H1 (cell line): ENCODE results near the gene VPS50. TPM values are rescaled to one million over a fixed set of nuclear protein-coding genes. Genes with fewer than 3 reads are reported as not detected.

Experiments used
- CTCF ChIA-PET: fragments of 300-600 bp; sonication (Branson Sonifier 250); formaldehyde crosslinking; loops from one replicate; lab custom pipeline; 2021; ENCODE audit not compliant: partially characterized antibody; lab: Charles Lee
- POLR2A ChIA-PET: fragments of 300-600 bp; sonication (Branson Sonifier 250); formaldehyde crosslinking; loops from one replicate; lab custom pipeline; 2021; ENCODE audit warnings: inconsistent platforms; ENCODE audit not compliant: partially characterized antibody; lab: Charles Lee
- DNase-seq, 2 experiments: peaks; one replicate each; pipeline versions ENCODE4 v3.0.0 to v3.0.0-alpha.2; 2010 to 2022; ENCODE audit warnings: low spot score in 2 of 2, low read depth in 1 of 2, mixed read lengths in 1 of 2
- FAIRE-seq: peaks from 2 replicates; lab custom pipeline; 2011; peaks lifted over from hg19 to GRCh38; lab: Jason Lieb, UNC
- H2AFZ ChIP-seq: 2 replicates; pipeline ENCODE4 v1.8.1; 2012; ENCODE audit warnings: low read length, inconsistent platforms
- H2AK5ac ChIP-seq: 2 replicates; pipeline ENCODE4 v1.6.1; 2013; ENCODE audit warnings: low read depth, low read length
- H2BK120ac ChIP-seq: replicated peaks from 2 replicates; pipeline ENCODE3; 2013; ENCODE audit warnings: low read depth, low read length, inconsistent platforms
- H2BK12ac ChIP-seq: 2 replicates; pipeline ENCODE4 v1.6.1; 2013; ENCODE audit warnings: low read depth, low read length
- H2BK15ac ChIP-seq: 2 replicates; pipeline ENCODE4 v1.6.1; 2013; ENCODE audit warnings: low read length
- H2BK20ac ChIP-seq: 2 replicates; pipeline ENCODE4 v1.6.1; 2013; ENCODE audit warnings: low read length
- H2BK5ac ChIP-seq: 2 replicates; pipeline ENCODE4 v1.6.1; 2013; ENCODE audit warnings: low read depth, low read length
- H3K14ac ChIP-seq: 2 replicates; pipeline ENCODE4 v1.6.1; 2013; ENCODE audit warnings: inconsistent platforms; ENCODE audit not compliant: insufficient read length
- H3K18ac ChIP-seq: 2 replicates; pipeline ENCODE4 v1.6.1; 2013; ENCODE audit warnings: low read length; ENCODE audit errors: extremely low read depth
- H3K23ac ChIP-seq: 2 replicates; pipeline ENCODE4 v1.6.1; 2013; ENCODE audit warnings: inconsistent platforms; ENCODE audit not compliant: insufficient read length
- H3K23me2 ChIP-seq: 2 replicates; pipeline ENCODE4 v1.6.1; 2013; ENCODE audit warnings: low read depth, low read length
- H3K27ac ChIP-seq: 2 replicates; pipeline ENCODE4 v1.6.1; 2011; ENCODE audit warnings: low read depth, low read length, inconsistent platforms
- H3K27me3 ChIP-seq, 4 experiments: replicated peaks in 1 of 4; 1 replicate in 1 of 4; 2 replicates in 3 of 4; pipeline versions ENCODE4 v1.6.1 to v1.8.1; 2011 to 2013; ENCODE audit warnings: low read length in 3 of 4, mild to moderate bottlenecking in 3 of 4, inconsistent platforms in 2 of 4, mixed read lengths in 2 of 4, moderate library complexity in 1 of 4; ENCODE audit not compliant: control insufficient read depth in 3 of 4, insufficient read depth in 3 of 4; ENCODE audit errors: extremely low read depth in 1 of 4
- H3K36me3 ChIP-seq, 4 experiments: 2 replicates each; pipeline versions ENCODE4 v1.6.1 to v1.8.1; 2011 to 2013; ENCODE audit warnings: mild to moderate bottlenecking in 4 of 4, low read length in 3 of 4, moderate library complexity in 2 of 4, control low read depth in 1 of 4, inconsistent platforms in 1 of 4; ENCODE audit not compliant: insufficient read depth in 4 of 4, control insufficient read depth in 2 of 4
- H3K4ac ChIP-seq: replicated peaks from 2 replicates; pipeline ENCODE3; 2013; ENCODE audit warnings: low read length, low read depth, mixed read lengths, inconsistent platforms; ENCODE audit not compliant: insufficient read length
- H3K4me1 ChIP-seq, 4 experiments: replicated peaks in 1 of 4; 1 replicate in 1 of 4; 2 replicates in 3 of 4; pipeline versions ENCODE4 v1.6.1 to v1.8.1; 2011 to 2013; ENCODE audit warnings: low read length in 3 of 4, inconsistent platforms in 2 of 4, mixed read lengths in 1 of 4; ENCODE audit not compliant: insufficient read depth in 4 of 4, control insufficient read depth in 3 of 4
- H3K4me2 ChIP-seq, 2 experiments: 2 replicates each; pipeline versions ENCODE4 v1.6.1 to v1.8.1; 2011 to 2013; ENCODE audit warnings: low read depth in 2 of 2, low read length in 2 of 2, control low read depth in 1 of 2, inconsistent platforms in 1 of 2, mild to moderate bottlenecking in 1 of 2; ENCODE audit not compliant: insufficient read depth in 1 of 2
- H3K4me3 ChIP-seq, 4 experiments: fragments of 200-600, 300-600 bp in 1 of 4; sonication (generic), shearing (Covaris generic), sonication (Bioruptor Twin) in 1 of 4; 2 replicates each; pipeline versions ENCODE4 v1.5.1 to v1.8.1; 2011 to 2016; ENCODE audit warnings: low read length in 4 of 4, low read depth in 3 of 4, control low read depth in 2 of 4, inconsistent platforms in 2 of 4, mild to moderate bottlenecking in 2 of 4, mixed read lengths in 1 of 4, moderate library complexity in 1 of 4; ENCODE audit not compliant: insufficient read depth in 2 of 4; ENCODE audit errors: extremely low read depth in 1 of 4
- H3K56ac ChIP-seq: replicated peaks from 2 replicates; pipeline ENCODE3; 2013; ENCODE audit warnings: low read depth, mild to moderate bottlenecking, mixed read lengths, low read length, inconsistent platforms; ENCODE audit not compliant: insufficient read length
- H3K79me1 ChIP-seq: 2 replicates; pipeline ENCODE4 v1.6.1; 2013; ENCODE audit warnings: low read depth, low read length, control low read depth
- H3K79me2 ChIP-seq, 2 experiments: 2 replicates each; pipeline versions ENCODE4 v1.6.1 to v1.8.1; 2012 to 2013; ENCODE audit warnings: low read length in 2 of 2, mild to moderate bottlenecking in 2 of 2, inconsistent platforms in 1 of 2; ENCODE audit not compliant: insufficient read depth in 2 of 2, control insufficient read depth in 1 of 2
- H3K9ac ChIP-seq, 4 experiments: replicated peaks in 1 of 4; 1 replicate in 1 of 4; 2 replicates in 3 of 4; pipeline versions ENCODE4 v1.6.1 to v1.8.1; 2011 to 2013; ENCODE audit warnings: low read depth in 3 of 4, low read length in 3 of 4, control low read depth in 2 of 4, mild to moderate bottlenecking in 2 of 4, moderate library complexity in 2 of 4, inconsistent platforms in 1 of 4; ENCODE audit errors: extremely low read depth in 1 of 4
- H3K9me3 ChIP-seq, 2 experiments: 2 replicates each; pipeline versions ENCODE4 v1.6.1 to v1.8.1; 2012 to 2013; ENCODE audit warnings: mild to moderate bottlenecking in 2 of 2, moderate library complexity in 2 of 2, control low read depth in 1 of 2, inconsistent platforms in 1 of 2, low read depth in 1 of 2, low read length in 1 of 2, mixed read lengths in 1 of 2; ENCODE audit not compliant: insufficient read depth in 2 of 2
- H4K20me1 ChIP-seq, 2 experiments: replicated peaks in 1 of 2; 2 replicates each; pipeline versions ENCODE3 to v1.8.1; 2011 to 2013; ENCODE audit warnings: inconsistent platforms in 2 of 2, low read length in 2 of 2, mild to moderate bottlenecking in 1 of 2; ENCODE audit not compliant: insufficient read depth in 2 of 2, control insufficient read depth in 1 of 2
- H4K5ac ChIP-seq: 2 replicates; pipeline ENCODE4 v1.6.1; 2013; ENCODE audit warnings: low read length, low read depth, mixed read lengths, inconsistent platforms; ENCODE audit not compliant: insufficient read length
- H4K8ac ChIP-seq: 2 replicates; pipeline ENCODE4 v1.8.0; 2013; ENCODE audit warnings: mild to moderate bottlenecking, moderate library complexity, low read length, inconsistent platforms; ENCODE audit not compliant: insufficient read depth; ENCODE audit errors: extremely low read depth
- H4K91ac ChIP-seq: replicated peaks from 2 replicates; pipeline ENCODE3; 2013; ENCODE audit warnings: low read length, mixed read lengths, inconsistent platforms; ENCODE audit not compliant: insufficient read length
- CEBPB ChIP-seq: IDR thresholded peaks from 2 replicates; pipeline ENCODE4 v1.6.1; 2012; ENCODE audit warnings: low read depth, low read length
- EGR1 ChIP-seq: IDR thresholded peaks from 2 replicates; pipeline ENCODE4 v1.6.1; 2011; ENCODE audit warnings: low read depth, low read length, borderline replicate concordance
- HDAC2 ChIP-seq, 2 experiments: fragments of 300-600 bp in 1 of 2; sonication (generic) in 1 of 2; IDR thresholded peaks; 2 replicates each; pipeline ENCODE4 v1.6.1; 2011 to 2012; ENCODE audit warnings: low read depth in 2 of 2, low read length in 2 of 2, mild to moderate bottlenecking in 2 of 2, moderate library complexity in 2 of 2, borderline replicate concordance in 1 of 2, inconsistent platforms in 1 of 2
- WGBS, 2 experiments: shearing (Covaris generic) in 1 of 2; methylation state at CpG; one replicate each; pipeline versions ENCODE4 v1.1.6 to v1.1.7; 2013 to 2015; ENCODE audit warnings: low lambda C conversion rate in 2 of 2, mixed read lengths in 2 of 2, inconsistent platforms in 1 of 2, low coverage in 1 of 2, missing lambda C conversion rate in 1 of 2; ENCODE audit not compliant: insufficient replicate concordance in 2 of 2, insufficient coverage in 1 of 2, insufficient read length in 1 of 2; ENCODE audit errors: extremely low coverage in 1 of 2, missing lambda C conversion rate in 1 of 2; 5-methylcytosine and 5-hydroxymethylcytosine counted together
- polyA plus RNA-seq, 7 experiments: library from polyadenylated mRNA; depleted of rRNA in 3 of 7; stranded (reverse) in 5 of 7; unstranded in 2 of 7; fragments of >200 nt in 5 of 7; fragments of 200-250 nt in 2 of 7; gene quantifications; 1 replicate in 5 of 7; 2 replicates in 1 of 7; 4 replicates in 1 of 7; pipeline versions ENCODE4 v1.2.1 to v1.2.3, GENCODE V29; 2011 to 2013; ENCODE audit warnings: missing spikeins in 2 of 7, mixed read lengths in 2 of 7
- total RNA-seq: library from RNA; stranded (reverse); fragmentation: NEBNext Ultra II Directional; extraction: Animal tissue kit (Norgen Biotek cat#: 25700); gene quantifications from 2 replicates; pipeline ENCODE4 v1.2.1, GENCODE V29; 2021

VPS50 gene
- total and polyA plus RNA-seq, 2 of the 8 experiments (the other 6 are each of a cell fraction or from before 2014, with no cell fraction given): 3.7 to 9.3 TPM

- H3K56ac ChIP-seq: no peak overlapping the region
- TF ChIP-seq CEBPB: no peak
- TF ChIP-seq HDAC2 (IDR thresholded peaks at IDR 0.05; ENCODE audit: borderline replicate concordance in 1 of 2, low read depth in 2 of 2, low read length in 2 of 2): no peak
- TF ChIP-seq EGR1: no peak
Observed at GRCh38 chr7:93185303-93186027, 46.7 kb upstream of the VPS50 start.

More at GRCh38 chr7:93185303-93186027, 46.7 kb upstream of the VPS50 start:
- Histone ChIP-seq H2BK120ac (no peak overlapping the region), H2AFZ (no peak overlapping the region), H3K79me2 (no peaks in the 10 kb centered on the region), H2BK5ac (no peak overlapping the region), H3K27ac (no peak overlapping the region), H4K91ac (no peak overlapping the region), H3K4me3 (no peak overlapping the region), H3K27me3 (no peaks in the 10 kb centered on the region), H3K23me2 (no peaks in the 10 kb centered on the region), H4K8ac (no peak overlapping the region), H2BK20ac (no peak overlapping the region), H3K23ac (no peak overlapping the region), H2AK5ac (no peak overlapping the region), H3K4me2 (no peak overlapping the region), H3K9me3 (no peaks in the 10 kb centered on the region), H4K5ac (no peak overlapping the region), H2BK15ac (no peak overlapping the region), H3K36me3 (no peaks in the 10 kb centered on the region), H3K4ac (no peak overlapping the region), H3K14ac (no peak overlapping the region), H4K20me1 (no peaks in the 10 kb centered on the region), H3K79me1 (no peaks in the 10 kb centered on the region), H3K9ac (no peak overlapping the region), H2BK12ac (no peak overlapping the region), H3K18ac (no peak overlapping the region), H3K4me1 (no peaks in the 10 kb centered on the region)
- WGBS, 2 experiments: 70% methylated on average over 1 of the region's 1 CpG; no CpG with 5 or more reads in 1 of the 2 experiments
- ChIA-PET CTCF (interaction anchor here (1.0 to 5.0 kb wide), 6 partner anchors 8 to 93 kb away, joined by 3 to 20 read pairs (median 4); no protein-coding TSS in a partner anchor), POLR2A (no interaction called here)
- DNase-seq (no peak), FAIRE-seq (no peak)
